Calu3 (cell line): ENCODE results near the gene CLEC20A. TPM values are rescaled to one million over a fixed set of nuclear protein-coding genes. Genes with fewer than 3 reads are reported as not detected.

Source experiments
- BruUV-seq: library from RNA; stranded (reverse); fragments of 400-500 nt; replicated peaks from 2 replicates; lab custom pipeline; 2021; lab: Mats Ljungman, UMichigan
- CTCF ChIA-PET: fragments of 300-600 bp; sonication (Branson Sonifier 250); formaldehyde crosslinking; loops from one replicate; lab custom pipeline; 2022; ENCODE audit warnings: antibody characterized with exemption; lab: Charles Lee
- DNase-seq: peaks from one replicate; pipeline ENCODE4 v3.0.0; 2022
- H3K27ac Mint-ChIP-seq: one replicate; pipeline ENCODE4 v1.8.0; 2022; ENCODE audit warnings: mixed read lengths; ENCODE audit not compliant: unreplicated experiment
- H3K27me3 Mint-ChIP-seq: one replicate; pipeline ENCODE4 v1.8.0; 2022; ENCODE audit warnings: mixed read lengths; ENCODE audit not compliant: unreplicated experiment
- H3K36me3 Mint-ChIP-seq: one replicate; pipeline ENCODE4 v1.8.0; 2022; ENCODE audit warnings: mild to moderate bottlenecking, moderate library complexity, mixed read lengths; ENCODE audit not compliant: insufficient read depth, unreplicated experiment
- H3K4me1 Mint-ChIP-seq: one replicate; pipeline ENCODE4 v1.8.0; 2022; ENCODE audit warnings: mild to moderate bottlenecking, low read depth, mixed read lengths; ENCODE audit not compliant: unreplicated experiment
- H3K4me3 Mint-ChIP-seq: one replicate; pipeline ENCODE4 v1.8.0; 2022; ENCODE audit warnings: mild to moderate bottlenecking, low read depth, moderate library complexity, mixed read lengths; ENCODE audit not compliant: unreplicated experiment
- H3K9me3 Mint-ChIP-seq: one replicate; pipeline ENCODE4 v1.8.0; 2022; ENCODE audit warnings: low read depth, mixed read lengths; ENCODE audit not compliant: unreplicated experiment
- CTCF ChIP-seq: fragments of 200-600 bp; IDR thresholded peaks from one replicate; pipeline ENCODE4 v1.8.0; 2022; ENCODE audit warnings: antibody characterized with exemption; ENCODE audit not compliant: unreplicated experiment
- intact Hi-C: fragments of 100-400 bp; cut with micrococcal nuclease; formaldehyde crosslinking; loops from one replicate; pipeline ENCODE4 v1.10.0; 2022; ENCODE audit not compliant: unreplicated experiment
- total RNA-seq: library from RNA; stranded (reverse); gene quantifications from 2 replicates; pipeline ENCODE4 v1.2.3, GENCODE V29; 2022

The CLEC20A gene
- total RNA-seq, 1 experiment from 2014 or later: not detected

DNA sequence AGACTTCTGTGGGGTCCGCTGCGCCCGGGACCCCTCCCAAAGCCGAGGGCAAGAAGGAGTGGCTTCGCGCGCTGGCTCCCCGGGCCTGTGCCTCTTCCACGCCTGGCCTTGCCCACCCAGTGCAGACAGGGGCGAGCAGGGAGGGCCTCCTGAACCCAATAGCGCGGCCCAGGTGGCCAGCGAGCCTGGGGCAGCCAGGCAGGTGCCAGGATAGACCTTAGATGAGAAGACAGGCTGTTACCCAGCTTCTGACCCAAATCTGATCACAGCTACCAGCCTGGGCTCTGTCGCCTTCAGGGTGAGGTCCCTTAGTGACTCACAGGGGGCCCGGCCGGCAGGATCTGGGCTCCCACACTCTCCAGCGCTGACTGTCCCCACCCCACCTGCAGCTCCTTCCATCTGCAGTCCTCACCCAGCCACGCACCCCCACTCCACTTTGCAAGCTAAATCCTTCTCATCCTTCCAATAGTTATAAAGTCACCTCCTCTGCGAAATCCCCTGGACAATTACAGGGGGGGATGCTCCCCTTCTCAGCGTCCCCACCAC is 9.6 kb downstream of the CLEC20A start:
- no peaks in the 10 kb centered on the region for H3K27me3 Mint-ChIP-seq
- CTCF ChIA-PET: no interaction called here
- no TSS peak for BruUV-seq
- no peak overlapping the region for H3K27ac Mint-ChIP-seq
- intact Hi-C loops: no loop called here
- H3K4me1 Mint-ChIP-seq: no peaks in the 10 kb centered on the region
- H3K4me3 Mint-ChIP-seq: no peak overlapping the region
- no peak for DNase-seq
- no peak for TF ChIP-seq CTCF
- H3K36me3 Mint-ChIP-seq: no peaks in the 10 kb centered on the region
- no peaks in the 10 kb centered on the region for H3K9me3 Mint-ChIP-seq

GRCh38 chr1:178486100-178487069 is 10.4 kb downstream of the CLEC20A start:
- CTCF ChIA-PET: interaction anchor here (0.5 kb wide), 1 partner anchor 514 kb away, joined by 5 read pairs; no protein-coding TSS in a partner anchor
- H3K4me3 Mint-ChIP-seq: no peak overlapping the region
- DNase-seq: no peak
- H3K36me3 Mint-ChIP-seq: no peaks in the 10 kb centered on the region
- H3K9me3 Mint-ChIP-seq: no peaks in the 10 kb centered on the region
- no peak for TF ChIP-seq CTCF
- BruUV-seq: no TSS peak
- H3K4me1 Mint-ChIP-seq: no peaks in the 10 kb centered on the region
- no peak overlapping the region for H3K27ac Mint-ChIP-seq
- intact Hi-C loops: no loop called here
- H3K27me3 Mint-ChIP-seq: no peaks in the 10 kb centered on the region

GRCh38 chr1:178485541-178485981 is 11.2 kb downstream of the CLEC20A start:
- BruUV-seq: no TSS peak
- CTCF ChIA-PET: interaction anchor here (0.5 kb wide), 1 partner anchor 515 kb away, joined by 5 read pairs; no protein-coding TSS in a partner anchor

More at GRCh38 chr1:178485541-178485981, 11.2 kb downstream of the CLEC20A start:
- Mint-ChIP-seq H3K36me3 (no peaks in the 10 kb centered on the region), H3K4me3 (no peak overlapping the region), H3K27ac (no peak overlapping the region), H3K4me1 (no peaks in the 10 kb centered on the region), H3K27me3 (no peaks in the 10 kb centered on the region), H3K9me3 (no peaks in the 10 kb centered on the region)
- intact Hi-C loops: no loop called here
- no peak for TF ChIP-seq CTCF
- no peak for DNase-seq
